Kidney epithelial cell (primary cell): ENCODE data around the gene GALNT7. TPM values are rescaled to one million over a fixed set of nuclear protein-coding genes. Genes with fewer than 3 reads are reported as not detected.

Experiments
- DNase-seq: peaks from one replicate; pipeline ENCODE4 v3.0.0-alpha.2; 2010; ENCODE audit warnings: low read depth
- H3K27me3 ChIP-seq: 2 replicates; pipeline ENCODE4 v1.6.0; 2011; ENCODE audit warnings: low read length; ENCODE audit not compliant: control insufficient read depth, insufficient read depth
- H3K36me3 ChIP-seq: 2 replicates; pipeline ENCODE4 v1.5.1; 2011; ENCODE audit warnings: low read length; ENCODE audit not compliant: control insufficient read depth, insufficient read depth
- H3K4me3 ChIP-seq: 2 replicates; pipeline ENCODE4 v1.5.1; 2011; ENCODE audit warnings: low read depth, mild to moderate bottlenecking, control low read depth, low read length
- total RNA-seq: library from RNA; depleted of rRNA; stranded (reverse); fragments of >200 nt; gene quantifications from 2 replicates; pipeline ENCODE4 v1.2.3, GENCODE V29; 2015
- TF ChIP-seq, protein P1 (sequence below): IDR thresholded peaks from 2 replicates; pipeline ENCODE4 v1.5.1; 2011; ENCODE audit warnings: mild to moderate bottlenecking, moderate library complexity, low read length, control low read depth, inconsistent platforms; ENCODE audit not compliant: insufficient read depth, poor library complexity, severe bottlenecking

The GALNT7 gene
- total RNA-seq, 1 donor from 2014 or later = 46.6 TPM

DNA sequence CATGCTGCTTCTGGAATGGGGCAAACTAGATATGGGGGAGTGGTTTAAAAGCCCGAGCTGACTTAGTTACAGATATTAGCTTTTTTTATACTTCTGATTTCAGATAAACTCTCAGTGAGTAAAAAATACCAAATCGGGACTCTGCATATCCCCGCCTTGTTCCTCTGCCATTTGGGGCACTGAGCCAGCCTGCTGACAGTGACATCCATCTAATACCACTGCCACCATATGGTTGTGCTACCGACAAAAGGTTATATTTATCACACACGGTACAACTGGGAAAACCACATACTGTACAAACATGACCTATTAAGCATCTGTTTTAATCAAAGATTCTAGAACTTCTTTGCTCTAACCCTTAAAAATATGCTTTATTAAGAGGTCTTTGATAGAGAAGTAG lies 78.7 kb downstream of the GALNT7 start:
- Histone ChIP-seq H3K27me3 (no peaks in the 10 kb centered on the region), H3K36me3 (no peaks in the 10 kb centered on the region), H3K4me3 (no peak overlapping the region)
- TF ChIP-seq, protein P1, sequence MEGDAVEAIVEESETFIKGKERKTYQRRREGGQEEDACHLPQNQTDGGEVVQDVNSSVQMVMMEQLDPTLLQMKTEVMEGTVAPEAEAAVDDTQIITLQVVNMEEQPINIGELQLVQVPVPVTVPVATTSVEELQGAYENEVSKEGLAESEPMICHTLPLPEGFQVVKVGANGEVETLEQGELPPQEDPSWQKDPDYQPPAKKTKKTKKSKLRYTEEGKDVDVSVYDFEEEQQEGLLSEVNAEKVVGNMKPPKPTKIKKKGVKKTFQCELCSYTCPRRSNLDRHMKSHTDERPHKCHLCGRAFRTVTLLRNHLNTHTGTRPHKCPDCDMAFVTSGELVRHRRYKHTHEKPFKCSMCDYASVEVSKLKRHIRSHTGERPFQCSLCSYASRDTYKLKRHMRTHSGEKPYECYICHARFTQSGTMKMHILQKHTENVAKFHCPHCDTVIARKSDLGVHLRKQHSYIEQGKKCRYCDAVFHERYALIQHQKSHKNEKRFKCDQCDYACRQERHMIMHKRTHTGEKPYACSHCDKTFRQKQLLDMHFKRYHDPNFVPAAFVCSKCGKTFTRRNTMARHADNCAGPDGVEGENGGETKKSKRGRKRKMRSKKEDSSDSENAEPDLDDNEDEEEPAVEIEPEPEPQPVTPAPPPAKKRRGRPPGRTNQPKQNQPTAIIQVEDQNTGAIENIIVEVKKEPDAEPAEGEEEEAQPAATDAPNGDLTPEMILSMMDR = no peak
- no peak for DNase-seq

DNA sequence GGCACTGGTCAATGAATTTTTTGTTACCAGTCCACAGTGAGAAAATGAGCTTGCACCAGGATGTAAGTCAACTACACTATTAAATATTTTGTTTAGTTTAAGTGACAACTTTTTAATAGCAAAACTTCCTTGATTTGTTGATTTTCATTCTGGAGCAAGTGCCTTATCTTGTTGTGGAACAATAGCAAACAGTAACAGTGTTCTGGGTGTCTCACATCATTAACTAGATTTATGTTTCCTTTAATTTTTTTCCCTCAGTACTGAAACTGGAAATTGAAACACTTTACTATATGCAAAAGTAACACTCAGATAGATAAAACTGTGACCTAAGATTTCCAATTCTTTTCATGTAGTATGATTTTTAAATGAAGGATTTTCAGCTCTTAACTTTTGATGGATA lies 80.1 kb downstream of the GALNT7 start:
- no peak for DNase-seq
- H3K36me3 ChIP-seq = no peaks in the 10 kb centered on the region
- H3K27me3 ChIP-seq = no peaks in the 10 kb centered on the region
- H3K4me3 ChIP-seq = no peak overlapping the region
- TF ChIP-seq, protein P1 = no peak

DNA sequence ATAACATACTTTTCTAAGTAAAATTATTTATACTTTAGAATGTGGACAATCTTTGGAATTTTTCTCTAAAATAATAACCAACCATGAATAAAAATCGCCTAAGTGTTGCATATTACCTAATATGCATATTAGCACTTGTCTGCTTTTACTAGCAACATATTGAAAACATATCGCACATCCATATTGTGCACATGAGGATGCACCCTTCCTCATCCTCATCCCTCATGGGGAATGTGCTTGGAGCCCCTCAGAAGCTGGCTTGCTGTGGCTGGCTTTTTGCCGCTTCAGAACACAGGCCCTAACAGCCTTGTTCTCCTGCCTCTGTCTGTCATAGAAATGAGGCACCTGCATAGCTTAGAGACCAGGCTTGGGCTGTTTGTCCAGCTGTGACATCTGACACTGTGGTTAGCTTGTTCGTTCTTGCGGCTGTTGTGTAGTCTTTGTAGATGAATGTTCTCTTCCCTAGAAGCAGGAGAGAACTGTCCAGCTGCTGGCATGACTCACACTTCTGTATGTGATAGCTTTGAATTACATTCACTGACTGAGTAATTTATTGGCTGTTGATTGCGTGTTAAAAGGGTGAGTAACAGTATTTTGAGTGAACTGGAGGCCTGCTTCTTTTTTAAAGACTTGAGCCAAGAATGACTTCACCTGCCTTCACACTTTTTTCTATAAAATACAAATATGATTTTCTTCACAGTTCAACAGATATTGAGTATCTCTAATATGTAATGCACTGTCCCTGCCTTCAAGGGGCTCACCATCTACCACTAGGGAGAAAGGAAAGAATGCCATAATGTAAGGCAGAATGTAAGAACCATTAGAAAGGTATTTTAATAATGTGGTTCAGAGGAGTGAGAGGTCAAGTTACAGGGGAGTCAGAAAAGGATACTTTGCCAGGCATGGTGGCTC lies 83.7 kb downstream of the GALNT7 start:
- Histone ChIP-seq H3K36me3 (no peaks in the 10 kb centered on the region), H3K27me3 (no peaks in the 10 kb centered on the region), H3K4me3 (no peak overlapping the region)
- DNase-seq = peak; percentile 100
- TF ChIP-seq, protein P1 = no peak

DNA sequence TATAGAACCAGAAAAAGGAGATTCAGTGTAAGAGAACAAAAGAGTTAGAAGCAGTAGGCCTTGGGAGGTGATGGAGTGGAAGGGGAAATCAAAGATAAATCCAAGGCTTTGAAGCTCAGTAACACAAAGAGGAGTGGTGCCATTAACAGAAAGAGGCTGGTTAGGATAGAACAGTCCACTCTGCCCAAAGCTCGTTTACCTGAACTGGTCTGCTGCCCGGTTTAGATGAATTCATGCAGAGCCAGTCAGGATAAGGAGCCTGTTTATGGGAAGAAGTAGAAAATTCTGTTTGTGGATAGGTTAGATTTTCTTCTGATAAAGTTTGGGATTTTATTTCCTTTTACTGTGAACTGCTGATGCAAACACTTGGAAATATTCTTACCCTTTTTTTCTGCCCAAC lies 85.0 kb downstream of the GALNT7 start:
- Histone ChIP-seq H3K27me3 (no peaks in the 10 kb centered on the region), H3K4me3 (no peak overlapping the region), H3K36me3 (no peaks in the 10 kb centered on the region)
- TF ChIP-seq, protein P1 = no peak
- no peak for DNase-seq

DNA sequence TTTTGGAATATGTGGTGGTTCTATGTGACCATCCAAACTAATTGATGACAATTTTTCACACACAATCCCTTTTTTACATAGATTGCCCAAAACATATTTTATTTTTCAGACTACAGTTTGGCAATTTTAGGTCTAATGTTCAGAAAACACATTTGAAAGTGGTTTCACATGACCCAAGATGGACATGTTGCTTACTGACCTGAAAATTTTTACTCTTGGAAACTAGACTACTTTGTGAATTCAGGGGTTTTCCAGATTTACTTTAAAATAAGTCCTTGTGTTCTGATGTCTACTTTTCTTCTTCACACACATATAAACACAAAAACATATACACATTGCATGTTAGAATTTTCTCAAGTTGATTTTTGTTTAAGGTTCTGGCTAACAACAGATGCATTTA lies 86.0 kb downstream of the GALNT7 start:
- TF ChIP-seq, protein P1 = no peak
- Histone ChIP-seq H3K27me3 (no peaks in the 10 kb centered on the region), H3K4me3 (no peak overlapping the region), H3K36me3 (no peaks in the 10 kb centered on the region)
- DNase-seq = no peak

DNA sequence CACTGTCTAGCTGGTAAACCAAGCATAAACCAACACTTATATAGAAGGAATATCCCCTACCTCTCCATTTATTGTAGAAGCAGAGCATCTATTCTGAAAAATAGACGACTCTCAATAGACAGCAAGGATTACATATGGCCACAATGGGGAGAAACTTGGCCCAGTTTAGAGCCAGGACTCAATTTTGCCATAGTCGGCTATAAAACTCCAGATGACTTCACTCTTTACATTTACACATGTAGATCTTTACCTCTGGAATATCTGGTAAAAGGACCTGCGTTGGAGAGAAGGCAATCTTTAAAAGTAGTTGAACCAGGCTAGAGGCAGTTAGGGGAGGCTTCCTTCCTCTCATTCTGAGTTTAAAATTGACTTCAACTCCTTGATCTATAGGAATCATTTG lies 88.2 kb downstream of the GALNT7 start:
- Histone ChIP-seq H3K27me3 (no peaks in the 10 kb centered on the region), H3K36me3 (no peaks in the 10 kb centered on the region), H3K4me3 (no peak overlapping the region)
- DNase-seq = no peak
- TF ChIP-seq, protein P1 = no peak
